ENCODE measurements around the gene KIF13A. TPM values are rescaled to one million over a fixed set of nuclear protein-coding genes. Genes with fewer than 3 reads are reported as not detected.
"Not testable (repeated sequence)": the region's sequence is repeated elsewhere in the genome, so short reads cannot be mapped to it uniquely, and the experiment has no call there.

Gene KIF13A
- total RNA-seq, 8 experiments from 2014 or later: 15.5 to 50.5 (median 24.5) TPM

DNA sequence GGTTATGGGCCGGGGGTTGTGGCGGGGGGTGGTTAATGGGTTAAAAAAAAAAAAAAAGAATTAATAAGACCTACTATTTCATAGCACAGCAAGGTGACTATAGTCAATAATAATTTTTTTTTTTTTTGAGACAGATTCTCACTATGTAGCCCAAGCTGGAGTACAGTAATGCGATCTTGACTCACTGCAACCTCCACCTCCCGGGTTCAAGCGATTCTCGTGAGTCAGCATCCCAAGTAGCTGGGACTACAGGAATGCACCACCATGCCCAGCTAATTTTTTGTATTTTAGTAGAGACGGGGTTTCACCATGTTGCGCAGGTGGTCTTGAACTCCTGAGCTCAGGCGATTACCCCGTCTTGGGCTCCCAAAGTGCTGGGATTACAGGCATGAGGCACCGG lies 75.8 kb downstream of the KIF13A start:
- H3K4me3 ChIP-seq; in situ Hi-C loops (cut with MboI; ENCODE audit: low pct_unique_long_range_greater_than_20kb in 2 of 9, low sequenced_read_pairs in 9 of 9, unreplicated experiment in 9 of 9); ATAC-seq (replicated peaks in 6 of 8); H3K27ac ChIP-seq; H3K4me1 ChIP-seq (replicated peaks in 1 of 2): not testable (repeated sequence)
- WGBS, 10 experiments: 61 to 100% (median 94%) methylated on average over 4 to 9 of the region's 11 CpGs; no CpG with 5 or more reads in 2 of the 10 experiments

DNA sequence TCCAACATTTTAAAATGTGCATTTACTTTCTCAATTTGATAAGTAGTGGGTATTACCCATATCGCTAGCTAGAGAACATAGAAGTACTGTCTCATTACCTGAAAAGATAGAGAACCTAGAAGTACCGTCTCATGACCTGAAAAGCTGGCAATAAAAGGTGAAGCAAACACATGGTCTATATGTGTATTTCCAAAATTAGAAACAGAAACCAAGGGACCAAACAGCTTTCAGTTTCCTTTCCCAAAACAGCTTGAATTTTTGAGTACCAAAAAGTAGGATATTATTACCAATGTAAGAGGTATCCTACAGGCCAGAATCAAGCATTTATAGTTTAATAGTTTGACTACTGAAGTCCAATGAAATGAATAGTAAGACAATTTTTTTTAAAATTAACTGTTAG lies 77.2 kb downstream of the KIF13A start:
- Histone ChIP-seq H3K4me3 (no peak overlapping the region), H3K27ac (no peak overlapping the region), H3K4me1 (replicated peaks in 1 of 2) (peaks cover 0 to 6% of the 10 kb centered on the region in 2 donors)
- in situ Hi-C loops (cut with MboI; ENCODE audit: low pct_unique_long_range_greater_than_20kb in 2 of 9, low sequenced_read_pairs in 9 of 9, unreplicated experiment in 9 of 9): no loop called here
- 0 to 79% (median 50%) methylated on average over 1 to 2 of the region's 2 CpGs; no CpG with 5 or more reads in 1 of the 10 experiments for WGBS, 10 experiments
- no peak for ATAC-seq (replicated peaks in 6 of 8)

DNA sequence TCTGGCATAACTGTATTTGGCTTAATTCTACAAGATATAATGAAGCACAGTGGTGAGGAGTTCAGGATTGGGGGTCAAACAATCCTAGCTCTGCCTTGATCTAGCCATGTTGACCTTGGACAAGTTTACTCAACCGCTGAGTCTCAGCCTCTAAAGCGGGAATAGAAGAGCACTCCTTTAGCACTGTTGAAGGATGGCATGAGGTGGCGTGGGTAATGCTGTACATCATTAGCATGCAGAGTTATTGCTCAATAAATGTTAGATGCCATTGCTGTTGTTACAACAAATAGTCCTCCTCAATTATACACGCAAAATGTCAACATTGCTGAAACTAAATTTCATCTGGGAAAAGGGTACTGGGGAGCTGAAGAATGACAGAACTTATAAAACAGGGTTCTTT lies 78.6 kb downstream of the KIF13A start:
- Histone ChIP-seq H3K4me3 (no peak overlapping the region), H3K4me1 (replicated peaks in 1 of 2) (peaks cover 0 to 6% of the 10 kb centered on the region in 2 donors), H3K27ac (no peak overlapping the region)
- 83 to 100% (median 97%) methylated on average over 1 to 4 of the region's 4 CpGs; no CpG with 5 or more reads in 3 of the 10 experiments for WGBS, 10 experiments
- ATAC-seq (replicated peaks in 6 of 8): no peak
- in situ Hi-C loops (cut with MboI; ENCODE audit: low pct_unique_long_range_greater_than_20kb in 2 of 9, low sequenced_read_pairs in 9 of 9, unreplicated experiment in 9 of 9): no loop called here

DNA sequence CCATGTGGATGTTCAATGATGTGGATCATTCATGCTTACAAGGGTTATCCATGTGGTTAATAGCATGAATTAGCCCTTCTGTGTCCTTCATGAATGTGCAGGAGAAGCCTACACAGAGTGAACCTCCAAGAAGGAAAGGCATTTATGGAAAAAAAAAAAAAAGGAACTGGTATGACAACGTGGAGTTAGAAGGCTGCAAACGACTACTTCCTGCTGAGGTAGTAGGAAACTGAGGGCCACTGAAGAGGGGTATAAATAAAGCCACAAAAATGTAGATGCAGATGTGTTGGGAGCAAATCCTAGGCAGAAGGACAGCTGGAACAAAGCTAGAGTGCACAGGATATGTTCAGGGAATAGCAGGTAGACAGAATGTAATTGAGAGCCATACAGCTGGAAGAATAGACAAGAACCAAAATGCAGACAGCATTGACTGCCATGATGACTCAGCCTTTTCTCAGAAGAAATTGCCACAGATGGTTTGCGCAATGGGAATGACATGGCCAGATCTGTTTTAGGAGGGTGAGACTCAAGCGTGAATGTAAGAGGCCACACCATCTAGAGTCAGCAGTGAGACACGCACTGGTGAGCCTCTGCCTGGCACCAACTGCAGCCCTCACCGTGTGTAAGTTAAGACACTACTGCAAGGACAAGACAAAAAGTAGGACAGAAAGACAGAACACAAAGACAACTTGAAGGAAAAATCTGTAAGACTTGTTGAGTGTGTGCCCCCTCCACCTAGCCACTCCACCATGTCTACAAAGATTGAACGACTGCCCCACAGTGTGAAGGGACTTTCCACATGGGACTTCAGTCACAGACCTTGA lies 79.8 kb downstream of the KIF13A start:
- 8 to 86% (median 57%) methylated on average over 2 to 6 of the region's 7 CpGs for WGBS, 10 experiments
- Histone ChIP-seq H3K4me3 (no peak overlapping the region), H3K4me1 (replicated peaks in 1 of 2) (peaks cover 0 to 6% of the 10 kb centered on the region in 2 donors), H3K27ac (no peak overlapping the region)
- in situ Hi-C loops (cut with MboI; ENCODE audit: low pct_unique_long_range_greater_than_20kb in 2 of 9, low sequenced_read_pairs in 9 of 9, unreplicated experiment in 9 of 9): no loop called here
- peak; percentile 39 to 94 (median 66) for ATAC-seq (replicated peaks in 6 of 8)

DNA sequence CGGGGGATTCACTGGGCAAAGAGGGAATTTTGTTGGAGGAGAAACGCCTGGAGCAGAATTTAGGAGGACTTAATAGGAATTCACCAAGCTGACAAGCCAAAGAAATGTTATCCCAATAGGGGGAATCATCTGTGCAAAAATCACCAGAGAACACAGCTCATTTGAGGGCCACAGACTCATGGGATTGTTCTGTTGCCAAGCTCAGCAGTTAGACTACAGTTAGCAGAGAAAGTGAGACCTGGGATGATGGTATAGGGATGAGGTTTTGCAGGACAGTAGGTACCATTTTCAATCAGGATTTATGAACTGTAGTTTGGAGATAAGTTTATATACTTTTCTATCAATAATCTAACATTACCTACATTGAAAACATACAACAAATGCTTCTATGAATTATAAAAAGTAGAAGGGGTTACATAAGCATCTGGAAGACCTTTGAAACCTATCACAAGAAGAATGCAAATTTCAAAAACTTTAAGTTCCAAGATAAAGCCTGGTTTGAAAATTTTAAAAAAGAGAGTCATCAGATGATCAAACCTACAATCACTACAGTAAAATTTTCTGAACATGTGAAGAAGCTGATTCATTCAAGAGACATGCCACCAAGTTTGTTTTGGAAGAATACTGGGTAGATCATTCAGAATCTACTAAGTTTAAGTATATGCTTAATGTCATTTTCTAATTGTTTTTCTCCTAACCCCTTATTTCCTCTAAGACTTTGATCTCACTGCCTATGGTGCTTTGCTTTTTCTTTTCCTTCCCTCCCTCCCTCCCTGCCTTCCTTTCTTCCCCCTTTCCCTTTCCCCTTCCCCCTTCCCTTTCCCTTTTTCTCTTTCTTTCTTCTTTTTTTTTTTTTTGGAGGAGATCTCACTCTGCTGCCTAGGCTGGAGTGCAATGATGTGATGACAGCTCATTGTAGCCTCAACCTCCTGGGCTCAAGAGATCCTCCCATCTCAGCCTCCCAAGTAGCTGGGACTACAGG lies 81.5 kb downstream of the KIF13A start:
- H3K4me3 ChIP-seq: no peak overlapping the region
- peaks cover 0 to 6% of the 10 kb centered on the region in 2 donors for H3K4me1 ChIP-seq (replicated peaks in 1 of 2)
- ATAC-seq (replicated peaks in 6 of 8): no peak
- 80 to 100% (median 94%) methylated on average over 1 to 2 of the region's 2 CpGs; no CpG with 5 or more reads in 2 of the 10 experiments for WGBS, 10 experiments
- in situ Hi-C loops (cut with MboI; ENCODE audit: low pct_unique_long_range_greater_than_20kb in 2 of 9, low sequenced_read_pairs in 9 of 9, unreplicated experiment in 9 of 9): no loop called here
- no peak overlapping the region for H3K27ac ChIP-seq

DNA sequence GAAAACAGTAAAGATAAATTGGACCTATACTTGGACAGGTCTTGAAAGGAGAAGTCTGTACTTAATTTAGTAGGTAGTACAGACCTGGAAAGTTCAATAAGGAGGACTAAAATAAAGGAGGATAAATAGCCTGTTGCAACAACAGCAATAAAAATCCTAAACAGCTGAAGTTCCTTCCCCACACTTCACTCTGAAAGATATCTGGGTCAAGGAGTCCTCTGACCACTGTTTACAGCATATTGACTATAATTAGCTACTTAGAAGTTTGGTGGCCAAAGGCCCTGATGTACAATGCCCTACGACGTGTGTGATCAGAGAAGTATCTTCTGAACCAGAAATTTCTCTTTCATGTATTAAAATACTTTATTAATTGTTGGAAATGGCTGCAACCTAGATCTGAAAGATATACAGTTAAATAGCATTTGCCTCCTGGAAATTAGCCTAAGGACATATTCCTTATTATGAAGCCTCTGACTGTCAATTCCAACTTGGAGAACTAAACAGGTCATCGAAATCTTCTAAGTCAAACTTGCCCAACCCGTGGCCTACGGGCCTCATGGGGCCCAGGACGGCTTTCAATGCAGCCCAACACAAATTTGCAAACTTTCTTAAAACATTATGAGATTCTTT lies 82.8 kb downstream of the KIF13A start:
- 73 to 100% (median 90%) methylated on average over 3 to 6 of the region's 6 CpGs; no CpG with 5 or more reads in 1 of the 10 experiments for WGBS, 10 experiments
- in situ Hi-C loops (cut with MboI; ENCODE audit: low pct_unique_long_range_greater_than_20kb in 2 of 9, low sequenced_read_pairs in 9 of 9, unreplicated experiment in 9 of 9): no loop called here
- no peak overlapping the region for H3K27ac ChIP-seq
- ATAC-seq (replicated peaks in 6 of 8): no peak
- no peak overlapping the region for H3K4me3 ChIP-seq
- peaks cover 0 to 6% of the 10 kb centered on the region in 2 donors for H3K4me1 ChIP-seq (replicated peaks in 1 of 2)

DNA sequence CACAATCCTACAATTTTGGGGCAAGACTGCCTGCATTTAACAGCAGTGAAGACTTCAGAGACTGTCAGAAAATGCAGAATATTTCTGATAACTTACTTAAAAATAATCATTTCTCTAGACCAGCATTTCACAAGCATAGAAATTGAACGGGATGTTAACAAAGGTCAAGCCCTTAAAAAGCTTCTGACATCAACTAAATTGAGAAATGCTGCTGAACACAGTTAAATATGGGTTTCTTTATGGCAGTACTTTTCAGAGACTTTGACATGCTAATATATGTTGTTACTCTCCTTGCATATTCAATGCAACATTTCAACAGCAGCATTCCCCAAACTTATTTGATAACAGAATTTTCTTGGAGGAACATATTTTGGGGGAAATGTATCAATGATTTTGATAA lies 84.5 kb downstream of the KIF13A start:
- in situ Hi-C loops (cut with MboI; ENCODE audit: low pct_unique_long_range_greater_than_20kb in 2 of 9, low sequenced_read_pairs in 9 of 9, unreplicated experiment in 9 of 9): no loop called here
- H3K4me3 ChIP-seq: no peak overlapping the region
- H3K4me1 ChIP-seq (replicated peaks in 1 of 2): peaks cover 0 to 6% of the 10 kb centered on the region in 2 donors
- no peak overlapping the region for H3K27ac ChIP-seq
- ATAC-seq (replicated peaks in 6 of 8): peak in 3 of 8 experiments; percentile 40 to 51 (median 47)
- WGBS, 10 experiments: 0 to 25% (median 0%) methylated on average over 1 of the region's 1 CpG; no CpG with 5 or more reads in 1 of the 10 experiments

DNA sequence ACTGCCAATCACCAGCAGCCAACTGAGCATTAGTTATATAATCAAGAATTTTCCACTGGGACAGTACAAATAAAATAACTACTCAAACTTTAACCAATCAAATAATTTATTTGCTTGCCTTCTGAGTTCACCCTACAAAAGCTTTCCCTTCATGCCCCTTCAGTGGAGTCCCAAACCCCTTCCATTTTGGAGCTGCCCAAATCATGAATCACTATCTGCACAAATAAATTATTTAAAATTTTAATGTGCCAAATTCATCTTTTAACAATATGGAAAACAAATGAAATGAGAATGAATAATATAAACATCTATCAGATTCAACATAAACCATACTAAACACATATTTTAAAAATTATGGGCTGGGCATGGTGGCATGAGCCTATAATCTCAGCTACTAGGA lies 85.9 kb downstream of the KIF13A start:
- no peak overlapping the region for H3K27ac ChIP-seq
- no peaks in the 10 kb centered on the region for H3K4me1 ChIP-seq (replicated peaks in 1 of 2)
- in situ Hi-C loops (cut with MboI; ENCODE audit: low pct_unique_long_range_greater_than_20kb in 2 of 9, low sequenced_read_pairs in 9 of 9, unreplicated experiment in 9 of 9): no loop called here
- no peak for ATAC-seq (replicated peaks in 6 of 8)
- H3K4me3 ChIP-seq: no peak overlapping the region

DNA sequence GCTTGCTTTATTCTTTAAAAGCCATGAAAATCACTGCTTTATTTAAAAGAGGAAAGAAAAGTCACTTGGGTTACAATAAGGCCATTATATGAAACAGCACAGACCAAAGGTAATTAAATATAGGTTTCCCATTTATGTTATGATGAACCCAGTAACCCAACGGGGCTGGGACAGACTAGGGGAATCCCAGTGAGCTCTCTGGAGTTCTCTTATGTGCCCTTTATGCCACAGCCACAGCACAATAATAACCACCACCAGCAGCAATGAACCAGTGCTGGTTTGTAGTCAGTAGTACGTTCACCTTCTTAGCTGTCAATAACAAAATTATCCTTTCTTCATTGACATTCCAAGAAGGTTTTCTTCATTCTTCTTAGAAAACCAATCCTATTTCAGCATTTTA lies 87.4 kb downstream of the KIF13A start:
- in situ Hi-C loops (cut with MboI; ENCODE audit: low pct_unique_long_range_greater_than_20kb in 2 of 9, low sequenced_read_pairs in 9 of 9, unreplicated experiment in 9 of 9): no loop called here
- Histone ChIP-seq H3K4me1 (replicated peaks in 1 of 2) (no peaks in the 10 kb centered on the region), H3K27ac (no peak overlapping the region), H3K4me3 (no peak overlapping the region)
- ATAC-seq (replicated peaks in 6 of 8): no peak
- WGBS, 10 experiments: 71 to 100% (median 88%) methylated on average over 1 to 2 of the region's 2 CpGs; no CpG with 5 or more reads in 1 of the 10 experiments

DNA sequence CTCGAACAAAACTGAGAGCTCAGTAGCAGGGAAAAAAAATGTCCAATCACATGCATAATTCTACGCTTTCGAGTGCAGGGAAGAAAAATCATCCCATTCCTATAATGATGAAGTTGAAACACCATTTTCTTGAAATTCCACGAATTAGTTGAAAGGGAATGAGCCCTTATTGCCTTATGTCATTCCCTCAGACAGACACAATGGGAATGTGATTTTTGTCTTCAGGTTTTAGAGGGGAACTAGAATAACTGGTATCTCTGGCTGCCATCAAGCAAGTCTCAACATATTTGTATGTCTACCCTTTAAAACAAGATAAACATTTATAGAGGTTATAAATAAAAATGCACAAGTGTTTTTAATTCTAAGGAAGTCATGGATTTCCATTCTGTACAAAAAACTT lies 87.9 kb downstream of the KIF13A start:
- no peaks in the 10 kb centered on the region for H3K4me1 ChIP-seq (replicated peaks in 1 of 2)
- no peak overlapping the region for H3K4me3 ChIP-seq
- 87 to 100% (median 96%) methylated on average over 1 to 4 of the region's 4 CpGs; no CpG with 5 or more reads in 3 of the 10 experiments for WGBS, 10 experiments
- no peak for ATAC-seq (replicated peaks in 6 of 8)
- H3K27ac ChIP-seq: no peak overlapping the region
- in situ Hi-C loops (cut with MboI; ENCODE audit: low pct_unique_long_range_greater_than_20kb in 2 of 9, low sequenced_read_pairs in 9 of 9, unreplicated experiment in 9 of 9): no loop called here

DNA sequence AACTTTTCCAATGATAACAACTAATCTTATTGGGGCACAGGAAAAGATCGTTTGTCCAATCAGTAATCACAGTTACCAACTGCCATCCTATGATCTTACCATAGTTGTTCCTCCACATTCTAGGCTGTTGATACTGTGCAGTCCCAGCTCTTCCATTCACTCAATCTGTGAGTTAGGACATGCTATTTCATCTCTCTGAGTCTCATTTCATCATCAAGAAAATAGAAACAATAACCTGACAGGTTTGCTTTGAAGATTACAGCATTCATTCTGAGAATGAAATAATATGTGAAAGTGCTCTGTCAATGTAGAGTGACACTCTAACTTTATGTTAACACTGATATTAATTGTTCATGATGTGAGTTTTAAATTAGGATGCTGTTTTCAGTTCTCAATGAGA lies 89.8 kb downstream of the KIF13A start:
- in situ Hi-C loops (cut with MboI; ENCODE audit: low pct_unique_long_range_greater_than_20kb in 2 of 9, low sequenced_read_pairs in 9 of 9, unreplicated experiment in 9 of 9): no loop called here
- WGBS, 10 experiments: 83 to 100% (median 90%) methylated on average over 1 of the region's 1 CpG; no CpG with 5 or more reads in 5 of the 10 experiments
- H3K4me3 ChIP-seq: no peak overlapping the region
- H3K4me1 ChIP-seq (replicated peaks in 1 of 2): no peaks in the 10 kb centered on the region
- H3K27ac ChIP-seq: no peak overlapping the region
- ATAC-seq (replicated peaks in 6 of 8): peak in 1 of 8 experiments; percentile 36

DNA sequence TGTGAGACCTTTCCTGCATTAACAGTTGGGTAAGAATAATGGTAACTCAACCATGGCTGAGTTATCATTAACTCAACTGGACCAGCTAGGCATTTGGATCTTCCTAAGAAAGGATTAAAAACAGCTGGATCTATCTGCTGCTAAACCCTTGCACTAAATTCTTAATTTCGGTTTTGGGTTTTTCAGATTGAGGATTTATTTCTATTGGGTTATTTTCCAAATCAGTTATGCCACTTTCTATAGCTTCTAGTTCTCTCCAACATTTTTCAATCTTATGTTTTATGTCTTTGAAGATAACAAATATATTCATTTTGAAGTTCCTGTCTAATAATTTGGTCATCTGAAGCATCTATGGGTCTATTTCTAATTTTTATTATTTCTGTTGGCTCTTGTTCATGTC lies 92.5 kb downstream of the KIF13A start:
- Histone ChIP-seq H3K4me3 (no peak overlapping the region), H3K27ac (no peak overlapping the region), H3K4me1 (replicated peaks in 1 of 2) (no peaks in the 10 kb centered on the region)
- in situ Hi-C loops (cut with MboI; ENCODE audit: low pct_unique_long_range_greater_than_20kb in 2 of 9, low sequenced_read_pairs in 9 of 9, unreplicated experiment in 9 of 9): no loop called here
- ATAC-seq (replicated peaks in 6 of 8): no peak
- WGBS, 10 experiments: 90 to 100% (median 100%) methylated on average over 1 of the region's 1 CpG

DNA sequence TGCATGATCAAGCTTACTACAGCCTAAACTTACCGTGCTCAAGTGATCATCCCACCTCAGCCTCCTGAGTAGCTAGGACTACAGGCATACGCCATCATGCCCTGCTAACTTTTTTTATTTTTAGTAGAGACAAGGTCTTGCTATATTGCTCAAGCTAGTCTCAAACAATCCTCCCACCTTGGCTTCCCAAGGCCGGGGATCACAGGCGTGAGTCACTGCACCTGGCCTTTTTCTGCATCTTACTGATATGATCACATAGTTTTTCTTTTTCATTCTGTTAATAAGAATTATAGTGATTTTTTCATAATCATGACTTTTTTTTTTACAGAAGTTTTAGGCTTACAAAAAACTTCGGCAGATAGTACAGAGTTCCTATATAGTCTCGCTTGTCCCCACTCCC lies 93.2 kb downstream of the KIF13A start:
- in situ Hi-C loops (cut with MboI; ENCODE audit: low pct_unique_long_range_greater_than_20kb in 2 of 9, low sequenced_read_pairs in 9 of 9, unreplicated experiment in 9 of 9): no loop called here
- Histone ChIP-seq H3K4me3 (no peak overlapping the region), H3K4me1 (replicated peaks in 1 of 2) (no peaks in the 10 kb centered on the region), H3K27ac (no peak overlapping the region)
- WGBS, 10 experiments: 91 to 100% (median 97%) methylated on average over 1 to 6 of the region's 6 CpGs
- no peak for ATAC-seq (replicated peaks in 6 of 8)

All from motor neuron (in vitro differentiated cells).